ENCODE measurements around the gene STYXL2. TPM values are rescaled to one million over a fixed set of nuclear protein-coding genes. Genes with fewer than 3 reads are reported as not detected.

Gene STYXL2
- total and polyA plus RNA-seq, 9 of the 15 experiments (the other 6 are each of a cell fraction or from before 2014, with no cell fraction given) = not detected

DNA sequence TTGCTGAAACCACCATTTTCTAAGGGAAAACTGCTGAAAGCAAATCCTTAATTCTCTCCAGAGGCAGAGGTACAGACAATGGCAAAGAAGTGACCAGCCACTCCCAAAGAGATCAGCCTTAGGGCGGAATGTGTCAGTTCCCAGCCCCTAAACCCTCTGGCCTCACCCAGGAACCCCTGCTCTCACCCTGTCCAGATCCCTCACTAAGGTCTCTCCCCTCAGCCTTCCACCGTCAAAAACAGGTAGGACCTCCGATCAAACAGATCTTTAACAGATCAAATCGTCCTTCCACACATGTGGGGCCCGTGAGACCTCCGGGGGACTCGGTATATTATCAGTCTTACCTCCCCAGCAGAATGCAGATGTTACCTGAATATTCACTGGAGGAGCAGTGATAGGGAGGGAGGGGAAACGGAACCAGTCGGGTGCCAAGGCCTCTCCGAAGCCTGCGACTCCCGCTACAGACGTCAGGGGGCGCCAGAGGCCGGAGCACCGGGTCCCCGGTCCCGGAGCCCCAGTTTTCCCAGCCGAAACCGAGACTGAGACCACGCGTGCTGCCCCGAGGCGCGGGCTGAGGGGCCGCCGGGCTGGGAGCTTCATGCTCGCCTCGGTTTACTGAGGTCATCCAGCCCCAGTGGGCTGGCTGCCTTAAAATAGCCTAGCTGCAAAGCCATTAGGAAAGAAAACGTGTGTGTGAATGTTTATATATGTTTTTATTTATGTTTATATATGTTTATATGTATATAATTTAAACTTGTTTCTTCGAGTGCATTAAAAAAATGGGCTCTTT is 27.3 kb upstream of the STYXL2 start (continued):
- TF ChIP-seq NONO (IDR thresholded peaks at IDR 0.05; ENCODE audit: low read depth in 2 of 2, low read length in 1 of 2) (no peak), CCNT2 (IDR thresholded peaks at IDR 0.05; ENCODE audit: borderline replicate concordance, extremely low read depth, insufficient read length, low read depth, low read length) (peak; percentile 18), SETDB1 (IDR thresholded peaks at IDR 0.05; ENCODE audit: low read length) (no peak), NBN (IDR thresholded peaks at IDR 0.05; ENCODE audit: low read depth) (no peak), SMAD1 (IDR thresholded peaks at IDR 0.05; ENCODE audit: low read depth, low read length, partially characterized antibody) (no peak), POLR2A (conservative IDR thresholded peaks at IDR 0.05) (no peak), FOXJ2 (tag; IDR thresholded peaks at IDR 0.05) (no peak), SMC3 (conservative IDR thresholded peaks at IDR 0.05; ENCODE audit: insufficient read depth, low read depth, low read length) (peak; percentile 96), ZNF217 (CRISPR knock-in tag; IDR thresholded peaks at IDR 0.05) (no peak), ZFX (CRISPR knock-in tag; IDR thresholded peaks at IDR 0.05) (no peak), MEF2A (IDR thresholded peaks at IDR 0.05; ENCODE audit: control insufficient read depth, low read depth, low read length) (no peak)
- TF ChIP-seq, protein P1, sequence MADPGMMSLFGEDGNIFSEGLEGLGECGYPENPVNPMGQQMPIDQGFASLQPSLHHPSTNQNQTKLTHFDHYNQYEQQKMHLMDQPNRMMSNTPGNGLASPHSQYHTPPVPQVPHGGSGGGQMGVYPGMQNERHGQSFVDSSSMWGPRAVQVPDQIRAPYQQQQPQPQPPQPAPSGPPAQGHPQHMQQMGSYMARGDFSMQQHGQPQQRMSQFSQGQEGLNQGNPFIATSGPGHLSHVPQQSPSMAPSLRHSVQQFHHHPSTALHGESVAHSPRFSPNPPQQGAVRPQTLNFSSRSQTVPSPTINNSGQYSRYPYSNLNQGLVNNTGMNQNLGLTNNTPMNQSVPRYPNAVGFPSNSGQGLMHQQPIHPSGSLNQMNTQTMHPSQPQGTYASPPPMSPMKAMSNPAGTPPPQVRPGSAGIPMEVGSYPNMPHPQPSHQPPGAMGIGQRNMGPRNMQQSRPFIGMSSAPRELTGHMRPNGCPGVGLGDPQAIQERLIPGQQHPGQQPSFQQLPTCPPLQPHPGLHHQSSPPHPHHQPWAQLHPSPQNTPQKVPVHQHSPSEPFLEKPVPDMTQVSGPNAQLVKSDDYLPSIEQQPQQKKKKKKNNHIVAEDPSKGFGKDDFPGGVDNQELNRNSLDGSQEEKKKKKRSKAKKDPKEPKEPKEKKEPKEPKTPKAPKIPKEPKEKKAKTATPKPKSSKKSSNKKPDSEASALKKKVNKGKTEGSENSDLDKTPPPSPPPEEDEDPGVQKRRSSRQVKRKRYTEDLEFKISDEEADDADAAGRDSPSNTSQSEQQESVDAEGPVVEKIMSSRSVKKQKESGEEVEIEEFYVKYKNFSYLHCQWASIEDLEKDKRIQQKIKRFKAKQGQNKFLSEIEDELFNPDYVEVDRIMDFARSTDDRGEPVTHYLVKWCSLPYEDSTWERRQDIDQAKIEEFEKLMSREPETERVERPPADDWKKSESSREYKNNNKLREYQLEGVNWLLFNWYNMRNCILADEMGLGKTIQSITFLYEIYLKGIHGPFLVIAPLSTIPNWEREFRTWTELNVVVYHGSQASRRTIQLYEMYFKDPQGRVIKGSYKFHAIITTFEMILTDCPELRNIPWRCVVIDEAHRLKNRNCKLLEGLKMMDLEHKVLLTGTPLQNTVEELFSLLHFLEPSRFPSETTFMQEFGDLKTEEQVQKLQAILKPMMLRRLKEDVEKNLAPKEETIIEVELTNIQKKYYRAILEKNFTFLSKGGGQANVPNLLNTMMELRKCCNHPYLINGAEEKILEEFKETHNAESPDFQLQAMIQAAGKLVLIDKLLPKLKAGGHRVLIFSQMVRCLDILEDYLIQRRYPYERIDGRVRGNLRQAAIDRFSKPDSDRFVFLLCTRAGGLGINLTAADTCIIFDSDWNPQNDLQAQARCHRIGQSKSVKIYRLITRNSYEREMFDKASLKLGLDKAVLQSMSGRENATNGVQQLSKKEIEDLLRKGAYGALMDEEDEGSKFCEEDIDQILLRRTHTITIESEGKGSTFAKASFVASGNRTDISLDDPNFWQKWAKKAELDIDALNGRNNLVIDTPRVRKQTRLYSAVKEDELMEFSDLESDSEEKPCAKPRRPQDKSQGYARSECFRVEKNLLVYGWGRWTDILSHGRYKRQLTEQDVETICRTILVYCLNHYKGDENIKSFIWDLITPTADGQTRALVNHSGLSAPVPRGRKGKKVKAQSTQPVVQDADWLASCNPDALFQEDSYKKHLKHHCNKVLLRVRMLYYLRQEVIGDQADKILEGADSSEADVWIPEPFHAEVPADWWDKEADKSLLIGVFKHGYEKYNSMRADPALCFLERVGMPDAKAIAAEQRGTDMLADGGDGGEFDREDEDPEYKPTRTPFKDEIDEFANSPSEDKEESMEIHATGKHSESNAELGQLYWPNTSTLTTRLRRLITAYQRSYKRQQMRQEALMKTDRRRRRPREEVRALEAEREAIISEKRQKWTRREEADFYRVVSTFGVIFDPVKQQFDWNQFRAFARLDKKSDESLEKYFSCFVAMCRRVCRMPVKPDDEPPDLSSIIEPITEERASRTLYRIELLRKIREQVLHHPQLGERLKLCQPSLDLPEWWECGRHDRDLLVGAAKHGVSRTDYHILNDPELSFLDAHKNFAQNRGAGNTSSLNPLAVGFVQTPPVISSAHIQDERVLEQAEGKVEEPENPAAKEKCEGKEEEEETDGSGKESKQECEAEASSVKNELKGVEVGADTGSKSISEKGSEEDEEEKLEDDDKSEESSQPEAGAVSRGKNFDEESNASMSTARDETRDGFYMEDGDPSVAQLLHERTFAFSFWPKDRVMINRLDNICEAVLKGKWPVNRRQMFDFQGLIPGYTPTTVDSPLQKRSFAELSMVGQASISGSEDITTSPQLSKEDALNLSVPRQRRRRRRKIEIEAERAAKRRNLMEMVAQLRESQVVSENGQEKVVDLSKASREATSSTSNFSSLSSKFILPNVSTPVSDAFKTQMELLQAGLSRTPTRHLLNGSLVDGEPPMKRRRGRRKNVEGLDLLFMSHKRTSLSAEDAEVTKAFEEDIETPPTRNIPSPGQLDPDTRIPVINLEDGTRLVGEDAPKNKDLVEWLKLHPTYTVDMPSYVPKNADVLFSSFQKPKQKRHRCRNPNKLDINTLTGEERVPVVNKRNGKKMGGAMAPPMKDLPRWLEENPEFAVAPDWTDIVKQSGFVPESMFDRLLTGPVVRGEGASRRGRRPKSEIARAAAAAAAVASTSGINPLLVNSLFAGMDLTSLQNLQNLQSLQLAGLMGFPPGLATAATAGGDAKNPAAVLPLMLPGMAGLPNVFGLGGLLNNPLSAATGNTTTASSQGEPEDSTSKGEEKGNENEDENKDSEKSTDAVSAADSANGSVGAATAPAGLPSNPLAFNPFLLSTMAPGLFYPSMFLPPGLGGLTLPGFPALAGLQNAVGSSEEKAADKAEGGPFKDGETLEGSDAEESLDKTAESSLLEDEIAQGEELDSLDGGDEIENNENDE (IDR thresholded peaks at IDR 0.05; ENCODE audit: low read depth, low read length) = no peak
- TF ChIP-seq, protein P2, sequence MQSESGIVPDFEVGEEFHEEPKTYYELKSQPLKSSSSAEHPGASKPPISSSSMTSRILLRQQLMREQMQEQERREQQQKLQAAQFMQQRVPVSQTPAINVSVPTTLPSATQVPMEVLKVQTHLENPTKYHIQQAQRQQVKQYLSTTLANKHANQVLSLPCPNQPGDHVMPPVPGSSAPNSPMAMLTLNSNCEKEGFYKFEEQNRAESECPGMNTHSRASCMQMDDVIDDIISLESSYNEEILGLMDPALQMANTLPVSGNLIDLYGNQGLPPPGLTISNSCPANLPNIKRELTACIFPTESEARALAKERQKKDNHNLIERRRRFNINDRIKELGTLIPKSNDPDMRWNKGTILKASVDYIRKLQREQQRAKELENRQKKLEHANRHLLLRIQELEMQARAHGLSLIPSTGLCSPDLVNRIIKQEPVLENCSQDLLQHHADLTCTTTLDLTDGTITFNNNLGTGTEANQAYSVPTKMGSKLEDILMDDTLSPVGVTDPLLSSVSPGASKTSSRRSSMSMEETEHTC (IDR thresholded peaks at IDR 0.05) = no peak
